MM.1S (cell line): ENCODE measurements around the gene ZFYVE21.

Source experiments
- CTCF ChIP-seq: fragments of 300-600 bp; sonication (generic); IDR thresholded peaks from 2 replicates; pipeline ENCODE4 v1.5.1; 2016; ENCODE audit warnings: antibody characterized with exemption, low read length, mixed read lengths
- EZH2 ChIP-seq: fragments of 300-600 bp; sonication (generic); optimal IDR thresholded peaks from 2 replicates; pipeline ENCODE3; 2017; ENCODE audit warnings: low read depth, mild to moderate bottlenecking, antibody characterized with exemption, low read length, mixed read lengths
- EZH2phosphoT487 ChIP-seq: fragments of 300-600 bp; sonication (generic); IDR thresholded peaks from 2 replicates; pipeline ENCODE4 v1.6.1; 2018; ENCODE audit warnings: antibody characterized with exemption, low read length

- no peak for TF ChIP-seq CTCF
- TF ChIP-seq EZH2phosphoT487, result no peak
- no peak for TF ChIP-seq EZH2
These were observed 46.4 kb downstream of the ZFYVE21 start for GRCh38 chr14:103762036-103762435.
